Measurements from ENCODE around the gene LBHD1.

Gene LBHD1

GRCh38 chr11:62647609-62648005, 24.5 kb downstream of the LBHD1 start:
- no peak overlapping the region for H3K4ac ChIP-seq (ENCODE audit: low read length)
- no peaks in the 10 kb centered on the region for H3K27me3 ChIP-seq (ENCODE audit: control insufficient read depth in 3 of 3, insufficient read depth in 3 of 3, low read depth in 1 of 3, low read length in 3 of 3)
- H3K4me2 ChIP-seq (ENCODE audit: insufficient read depth, low read length, poor library complexity, severe bottlenecking) = no peak overlapping the region
- H2BK12ac ChIP-seq (ENCODE audit: low read length) = no peak overlapping the region
- peak overlapping the region; percentile 87 for H3K23ac ChIP-seq (ENCODE audit: low read depth, low read length, poor library complexity)
- WGBS, 2 donors (ENCODE audit: extremely low coverage in 2 of 2, insufficient read length in 2 of 2, insufficient replicate concordance in 1 of 2) = no CpG with 5 or more reads among the region's 6 CpGs
- DNase-seq (ENCODE audit: low spot score) = no peak
- peaks cover 12% of the 10 kb centered on the region for H3K79me1 ChIP-seq (ENCODE audit: low read depth, low read length)
- no peak overlapping the region for H2BK15ac ChIP-seq (ENCODE audit: low read length)
- no peak overlapping the region for H3K27ac ChIP-seq (replicated peaks; ENCODE audit: low read length)
- no peak overlapping the region for H2AFZ ChIP-seq (ENCODE audit: low read length)
- peaks cover 4 to 8% of the 10 kb centered on the region in 2 donors for H3K4me1 ChIP-seq (ENCODE audit: control insufficient read depth in 2 of 2, insufficient read depth in 1 of 2, low read depth in 1 of 2, low read length in 2 of 2)
- H2BK120ac ChIP-seq (ENCODE audit: low read depth, low read length) = no peak overlapping the region
- H3K14ac ChIP-seq (ENCODE audit: low read length) = no peak overlapping the region
- no peak overlapping the region for H2AK5ac ChIP-seq (ENCODE audit: low read depth, low read length)
- H3K36me3 ChIP-seq (replicated peaks in 1 of 2; ENCODE audit: control insufficient read depth in 2 of 2, insufficient read depth in 2 of 2, low read length in 2 of 2) = peaks cover 27 to 60% of the 10 kb centered on the region in 2 donors
- H3K4me3 ChIP-seq (ENCODE audit: low read length in 2 of 2) = no peak overlapping the region
- no peak overlapping the region for H3K18ac ChIP-seq (ENCODE audit: low read length)
- no peak overlapping the region for H2BK5ac ChIP-seq (ENCODE audit: low read length)
- no peaks in the 10 kb centered on the region for H3K9me3 ChIP-seq (replicated peaks in 1 of 2; ENCODE audit: control insufficient read depth in 2 of 2, insufficient read depth in 1 of 2, low read depth in 1 of 2, low read length in 2 of 2)
- H4K8ac ChIP-seq (ENCODE audit: low read depth, low read length) = no peak overlapping the region
- no peak overlapping the region for H4K91ac ChIP-seq (ENCODE audit: low read depth, low read length, poor library complexity)
- no peak overlapping the region for H3K9ac ChIP-seq (ENCODE audit: low read depth, low read length, poor library complexity)

- H3K36me3 ChIP-seq (replicated peaks in 1 of 2; ENCODE audit: control insufficient read depth in 2 of 2, insufficient read depth in 2 of 2, low read length in 2 of 2) = peaks cover 27 to 64% of the 10 kb centered on the region in 2 donors
- H2AFZ ChIP-seq (ENCODE audit: low read length) = no peak overlapping the region
- peak overlapping the region; percentile 87 for H3K23ac ChIP-seq (ENCODE audit: low read depth, low read length, poor library complexity)
- no peaks in the 10 kb centered on the region for H3K27me3 ChIP-seq (ENCODE audit: control insufficient read depth in 3 of 3, insufficient read depth in 3 of 3, low read depth in 1 of 3, low read length in 3 of 3)
- peaks cover 4 to 5% of the 10 kb centered on the region in 2 donors for H3K4me1 ChIP-seq (ENCODE audit: control insufficient read depth in 2 of 2, insufficient read depth in 1 of 2, low read depth in 1 of 2, low read length in 2 of 2)
- H2BK12ac ChIP-seq (ENCODE audit: low read length) = no peak overlapping the region
- H3K4me2 ChIP-seq (ENCODE audit: insufficient read depth, low read length, poor library complexity, severe bottlenecking) = no peak overlapping the region
- H3K79me1 ChIP-seq (ENCODE audit: low read depth, low read length) = peaks cover 9% of the 10 kb centered on the region
- no peak overlapping the region for H2AK5ac ChIP-seq (ENCODE audit: low read depth, low read length)
- no peaks in the 10 kb centered on the region for H3K9me3 ChIP-seq (replicated peaks in 1 of 2; ENCODE audit: control insufficient read depth in 2 of 2, insufficient read depth in 1 of 2, low read depth in 1 of 2, low read length in 2 of 2)
- no peak overlapping the region for H2BK5ac ChIP-seq (ENCODE audit: low read length)
- no peak overlapping the region for H3K9ac ChIP-seq (ENCODE audit: low read depth, low read length, poor library complexity)
- H2BK15ac ChIP-seq (ENCODE audit: low read length) = no peak overlapping the region
- no peak overlapping the region for H3K27ac ChIP-seq (replicated peaks; ENCODE audit: low read length)
- H3K18ac ChIP-seq (ENCODE audit: low read length) = no peak overlapping the region
- no peak overlapping the region for H4K91ac ChIP-seq (ENCODE audit: low read depth, low read length, poor library complexity)
- no peak overlapping the region for H2BK120ac ChIP-seq (ENCODE audit: low read depth, low read length)
- DNase-seq (ENCODE audit: low spot score) = no peak
- no peak overlapping the region for H3K14ac ChIP-seq (ENCODE audit: low read length)
- no peak overlapping the region for H3K4ac ChIP-seq (ENCODE audit: low read length)
- H4K8ac ChIP-seq (ENCODE audit: low read depth, low read length) = no peak overlapping the region
- H3K4me3 ChIP-seq (ENCODE audit: low read length in 2 of 2) = no peak overlapping the region
- no CpG with 5 or more reads among the region's 32 CpGs for WGBS, 2 donors (ENCODE audit: extremely low coverage in 2 of 2, insufficient read length in 2 of 2, insufficient replicate concordance in 1 of 2)
These were observed 25.1 kb downstream of the LBHD1 start for GRCh38 chr11:62646825-62647608.

GRCh38 chr11:62645946-62646824, 25.9 kb downstream of the LBHD1 start, which contains the start of gene GANAB:
Gene GANAB, minus strand, starts transcription at chr11:62646613. Its CDS starts 14 bp downstream, at chr11:62646599.
- peak within 1 kb of the TSS; percentile 93 for H3K18ac ChIP-seq (ENCODE audit: low read length)
- peak; percentile 97 for DNase-seq (ENCODE audit: low spot score)
- peaks cover 4% of the 10 kb centered on the region in 2 donors for H3K4me1 ChIP-seq (ENCODE audit: control insufficient read depth in 2 of 2, insufficient read depth in 1 of 2, low read depth in 1 of 2, low read length in 2 of 2)
- no peak within 1 kb of the TSS for H2BK12ac ChIP-seq (ENCODE audit: low read length)
- peak within 1 kb of the TSS; percentile 90 to 91 for H3K4me3 ChIP-seq (ENCODE audit: low read length in 2 of 2)
- H2BK120ac ChIP-seq (ENCODE audit: low read depth, low read length) = no peak within 1 kb of the TSS
- no peak within 1 kb of the TSS for H3K14ac ChIP-seq (ENCODE audit: low read length)
- peak within 1 kb of the TSS; percentile 92 for H2AFZ ChIP-seq (ENCODE audit: low read length)
- peak within 1 kb of the TSS; percentile 90 for H3K4me2 ChIP-seq (ENCODE audit: insufficient read depth, low read length, poor library complexity, severe bottlenecking)
- no peak within 1 kb of the TSS for H2BK15ac ChIP-seq (ENCODE audit: low read length)
- H3K79me1 ChIP-seq (ENCODE audit: low read depth, low read length) = peaks cover 9% of the 10 kb centered on the region
- no peaks in the 10 kb centered on the region for H3K27me3 ChIP-seq (ENCODE audit: control insufficient read depth in 3 of 3, insufficient read depth in 3 of 3, low read depth in 1 of 3, low read length in 3 of 3)
- H3K4ac ChIP-seq (ENCODE audit: low read length) = peak within 1 kb of the TSS; percentile 92
- peak within 1 kb of the TSS; percentile 2 for H2AK5ac ChIP-seq (ENCODE audit: low read depth, low read length)
- no peak within 1 kb of the TSS for H4K91ac ChIP-seq (ENCODE audit: low read depth, low read length, poor library complexity)
- peak within 1 kb of the TSS; percentile 98 for H3K23ac ChIP-seq (ENCODE audit: low read depth, low read length, poor library complexity)
- peak within 1 kb of the TSS; percentile 78 for H3K9ac ChIP-seq (ENCODE audit: low read depth, low read length, poor library complexity)
- WGBS, 2 donors (ENCODE audit: extremely low coverage in 2 of 2, insufficient read length in 2 of 2, insufficient replicate concordance in 1 of 2) = no CpG with 5 or more reads among the region's 73 CpGs
- peaks cover 27 to 68% of the 10 kb centered on the region in 2 donors for H3K36me3 ChIP-seq (replicated peaks in 1 of 2; ENCODE audit: control insufficient read depth in 2 of 2, insufficient read depth in 2 of 2, low read length in 2 of 2)
- no peak within 1 kb of the TSS for H4K8ac ChIP-seq (ENCODE audit: low read depth, low read length)
- H3K9me3 ChIP-seq (replicated peaks in 1 of 2; ENCODE audit: control insufficient read depth in 2 of 2, insufficient read depth in 1 of 2, low read depth in 1 of 2, low read length in 2 of 2) = no peaks in the 10 kb centered on the region
- H2BK5ac ChIP-seq (ENCODE audit: low read length) = peak within 1 kb of the TSS; percentile 97
- H3K27ac ChIP-seq (replicated peaks; ENCODE audit: low read length) = peak within 1 kb of the TSS; percentile 75

GRCh38 chr11:62645671-62645945, 26.5 kb downstream of the LBHD1 start:
- H3K4me1 ChIP-seq (ENCODE audit: control insufficient read depth in 2 of 2, insufficient read depth in 1 of 2, low read depth in 1 of 2, low read length in 2 of 2) = peaks cover 4% of the 10 kb centered on the region in 2 donors
- peak overlapping the region; percentile 92 for H2AFZ ChIP-seq (ENCODE audit: low read length)
- H2BK12ac ChIP-seq (ENCODE audit: low read length) = no peak overlapping the region
- no peak overlapping the region for H2AK5ac ChIP-seq (ENCODE audit: low read depth, low read length)
- no peak overlapping the region for H2BK15ac ChIP-seq (ENCODE audit: low read length)
- H3K27ac ChIP-seq (replicated peaks; ENCODE audit: low read length) = peak overlapping the region; percentile 75
- no peak overlapping the region for H2BK120ac ChIP-seq (ENCODE audit: low read depth, low read length)
- WGBS, 2 donors (ENCODE audit: extremely low coverage in 2 of 2, insufficient read length in 2 of 2, insufficient replicate concordance in 1 of 2) = no CpG with 5 or more reads among the region's 11 CpGs
- no peak overlapping the region for H4K8ac ChIP-seq (ENCODE audit: low read depth, low read length)
- H3K9ac ChIP-seq (ENCODE audit: low read depth, low read length, poor library complexity) = peak overlapping the region; percentile 78
- no peaks in the 10 kb centered on the region for H3K9me3 ChIP-seq (replicated peaks in 1 of 2; ENCODE audit: control insufficient read depth in 2 of 2, insufficient read depth in 1 of 2, low read depth in 1 of 2, low read length in 2 of 2)
- H3K79me1 ChIP-seq (ENCODE audit: low read depth, low read length) = peaks cover 11% of the 10 kb centered on the region
- peaks cover 27 to 71% of the 10 kb centered on the region in 2 donors for H3K36me3 ChIP-seq (replicated peaks in 1 of 2; ENCODE audit: control insufficient read depth in 2 of 2, insufficient read depth in 2 of 2, low read length in 2 of 2)
- H3K18ac ChIP-seq (ENCODE audit: low read length) = no peak overlapping the region
- H3K27me3 ChIP-seq (ENCODE audit: control insufficient read depth in 3 of 3, insufficient read depth in 3 of 3, low read depth in 1 of 3, low read length in 3 of 3) = no peaks in the 10 kb centered on the region
- no peak for DNase-seq (ENCODE audit: low spot score)
- no peak overlapping the region for H3K23ac ChIP-seq (ENCODE audit: low read depth, low read length, poor library complexity)
- peak overlapping the region; percentile 90 to 91 for H3K4me3 ChIP-seq (ENCODE audit: low read length in 2 of 2)
- H2BK5ac ChIP-seq (ENCODE audit: low read length) = peak overlapping the region; percentile 97
- H4K91ac ChIP-seq (ENCODE audit: low read depth, low read length, poor library complexity) = no peak overlapping the region
- H3K14ac ChIP-seq (ENCODE audit: low read length) = no peak overlapping the region
- peak overlapping the region; percentile 90 for H3K4me2 ChIP-seq (ENCODE audit: insufficient read depth, low read length, poor library complexity, severe bottlenecking)
- no peak overlapping the region for H3K4ac ChIP-seq (ENCODE audit: low read length)
